GM04504 (cell line): ENCODE measurements around the gene TMEM217.

Experiments used
- DNase-seq: peaks from one replicate; pipeline ENCODE4 v3.0.0-alpha.2; 2012; ENCODE audit warnings: low read depth

TMEM217 gene

GRCh38 chr6:37243816-37244370, 14.1 kb downstream of the TMEM217 start:
- DNase-seq = no peak

DNA sequence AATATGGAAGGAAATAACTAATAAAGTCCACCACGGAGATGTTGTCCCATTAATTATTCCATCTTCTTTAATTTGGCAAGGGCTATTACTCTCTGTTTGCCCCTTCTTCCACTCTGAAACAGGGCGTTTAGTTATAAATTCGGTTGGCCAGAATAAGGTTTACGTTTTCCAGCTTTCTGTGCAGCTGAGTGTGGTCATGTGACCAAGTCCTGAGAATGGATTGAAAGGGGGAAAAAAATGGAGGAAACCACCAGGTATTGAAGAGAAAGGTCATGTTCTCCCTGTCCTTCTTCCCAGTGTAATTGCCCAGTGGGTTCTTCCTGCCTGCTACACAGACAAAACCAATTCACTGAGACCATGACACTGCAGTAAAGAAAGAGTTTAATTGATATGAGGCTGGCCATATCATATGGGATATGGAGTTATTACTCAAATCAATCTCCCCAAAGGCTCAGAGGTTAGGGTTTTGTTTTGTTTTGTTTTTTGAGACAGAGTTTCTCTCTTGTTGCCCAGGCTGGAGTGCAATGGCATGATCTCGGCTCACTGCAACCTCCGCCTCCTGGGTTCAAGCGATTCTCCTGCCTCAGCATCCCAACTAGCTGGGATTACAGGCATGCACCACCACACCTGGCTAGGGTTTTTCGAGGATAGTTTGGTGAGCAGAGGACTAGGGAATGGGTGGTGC, 14.7 kb downstream of the TMEM217 start:
- no peak for DNase-seq

DNA sequence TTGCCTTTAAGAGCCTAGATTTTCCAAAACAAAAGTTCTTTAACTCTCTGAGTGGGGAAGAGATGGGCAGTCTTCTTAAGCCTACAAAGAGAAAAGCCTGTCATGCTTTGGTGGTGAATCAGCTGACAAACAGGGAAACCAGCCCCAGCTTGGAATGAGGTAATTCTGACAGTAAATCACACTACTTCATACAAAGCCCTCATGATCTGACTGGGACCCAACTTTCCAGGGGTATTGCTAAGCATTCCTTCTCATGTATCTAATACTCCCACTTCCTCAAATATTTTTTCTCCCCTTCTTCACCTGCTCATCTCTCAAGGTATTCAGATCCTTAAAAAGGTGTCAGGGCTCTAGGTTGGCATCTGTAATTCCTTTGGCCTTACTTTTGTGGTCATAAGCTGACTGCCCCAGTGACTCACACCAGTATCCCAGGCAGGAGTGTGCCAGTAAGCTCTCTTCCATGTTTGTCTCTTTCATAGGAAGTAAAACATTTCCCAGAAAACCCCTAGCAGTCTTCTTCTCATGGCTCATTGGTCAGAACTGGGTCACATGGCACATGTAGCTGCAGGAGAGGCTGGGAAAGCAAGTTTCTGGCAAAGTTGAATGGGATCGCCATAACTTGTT, 15.4 kb downstream of the TMEM217 start:
- DNase-seq = peak; percentile 94

GRCh38 chr6:37241775-37242428, 16.0 kb downstream of the TMEM217 start:
- no peak for DNase-seq

DNA sequence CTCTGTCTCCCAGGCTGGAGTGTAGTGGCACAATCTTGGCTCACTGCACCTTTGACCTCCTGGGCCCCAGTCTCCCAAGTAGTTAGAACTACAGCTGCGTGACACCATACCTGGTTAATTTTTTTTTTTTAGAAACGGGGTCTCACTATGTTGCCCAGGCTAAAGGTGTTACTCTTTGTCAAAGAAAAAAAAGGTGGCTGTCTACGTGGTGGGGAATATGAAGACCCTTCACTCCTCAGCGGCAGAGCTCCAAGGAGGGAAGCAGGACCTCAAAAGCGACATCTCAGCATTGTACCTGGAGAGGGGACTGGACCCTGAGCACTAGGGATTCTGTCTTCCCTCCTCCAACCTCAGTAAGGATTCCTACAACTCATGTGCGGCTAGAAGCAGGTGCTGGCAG, 16.8 kb downstream of the TMEM217 start:
- DNase-seq = no peak

DNA sequence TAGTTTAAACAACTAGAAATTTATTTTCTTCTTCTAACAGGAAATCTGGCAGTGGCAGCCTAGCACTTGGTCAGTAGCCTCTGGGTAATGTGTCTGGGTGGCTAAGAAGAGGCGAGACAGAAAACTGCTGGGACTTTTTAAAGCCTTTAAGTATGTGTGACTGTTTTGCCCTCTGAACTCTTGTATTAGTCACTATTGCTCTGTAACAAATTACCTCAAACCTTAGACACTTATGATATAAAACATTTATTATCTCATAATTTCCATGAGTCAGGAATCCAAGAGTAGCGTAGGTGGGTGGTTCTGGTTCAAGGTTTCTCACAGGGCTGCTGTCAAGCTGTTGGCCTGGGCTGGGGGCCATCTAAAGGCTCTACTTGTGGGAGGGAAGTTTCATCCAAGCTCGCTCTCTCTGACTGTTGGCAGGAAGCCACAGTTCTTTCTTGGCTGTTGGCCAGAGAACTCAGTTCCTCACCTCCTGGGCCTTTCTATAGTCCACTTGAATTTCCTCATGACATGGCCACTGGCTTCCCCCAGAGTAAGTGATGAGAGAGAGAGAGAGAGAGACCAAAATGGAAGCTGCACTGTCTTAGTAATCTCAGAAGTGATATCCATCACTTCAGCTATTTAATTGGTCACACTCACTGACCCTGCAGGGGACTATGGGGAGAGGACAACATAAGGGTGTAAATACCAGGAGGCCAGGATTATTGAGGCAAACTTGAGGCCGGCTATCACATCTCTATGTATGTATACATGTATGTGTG, 17.8 kb downstream of the TMEM217 start:
- peak; percentile 89 for DNase-seq

GRCh38 chr6:37239526-37239925, 18.4 kb downstream of the TMEM217 start:
- no peak for DNase-seq

DNA sequence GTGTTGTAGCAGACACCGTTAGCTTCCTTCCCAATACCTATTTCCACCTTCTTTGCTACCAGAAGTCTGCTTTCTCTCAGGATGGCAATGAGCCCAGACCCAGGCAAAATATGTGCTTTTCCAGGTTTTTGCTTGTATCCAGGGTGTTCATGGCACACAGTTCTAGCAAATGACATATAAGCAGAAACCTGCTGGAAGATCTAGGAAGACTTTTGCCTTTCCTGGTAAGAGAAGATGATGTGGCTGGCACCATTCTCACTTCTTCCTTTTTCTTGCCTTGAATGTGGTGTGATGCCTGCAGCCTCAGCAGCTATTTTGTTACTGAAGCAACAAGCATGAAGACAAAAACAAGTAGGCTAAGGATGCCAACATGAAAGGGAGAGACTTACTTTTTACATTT, 19.6 kb downstream of the TMEM217 start:
- no peak for DNase-seq

- no peak for DNase-seq
Observed at GRCh38 chr6:37237789-37238188, 20.2 kb downstream of the TMEM217 start.

GRCh38 chr6:37236921-37237320, 21.0 kb downstream of the TMEM217 start:
- DNase-seq = no peak

- DNase-seq = no peak
Observed at GRCh38 chr6:37233541-37233940, 24.4 kb downstream of the TMEM217 start.

DNA sequence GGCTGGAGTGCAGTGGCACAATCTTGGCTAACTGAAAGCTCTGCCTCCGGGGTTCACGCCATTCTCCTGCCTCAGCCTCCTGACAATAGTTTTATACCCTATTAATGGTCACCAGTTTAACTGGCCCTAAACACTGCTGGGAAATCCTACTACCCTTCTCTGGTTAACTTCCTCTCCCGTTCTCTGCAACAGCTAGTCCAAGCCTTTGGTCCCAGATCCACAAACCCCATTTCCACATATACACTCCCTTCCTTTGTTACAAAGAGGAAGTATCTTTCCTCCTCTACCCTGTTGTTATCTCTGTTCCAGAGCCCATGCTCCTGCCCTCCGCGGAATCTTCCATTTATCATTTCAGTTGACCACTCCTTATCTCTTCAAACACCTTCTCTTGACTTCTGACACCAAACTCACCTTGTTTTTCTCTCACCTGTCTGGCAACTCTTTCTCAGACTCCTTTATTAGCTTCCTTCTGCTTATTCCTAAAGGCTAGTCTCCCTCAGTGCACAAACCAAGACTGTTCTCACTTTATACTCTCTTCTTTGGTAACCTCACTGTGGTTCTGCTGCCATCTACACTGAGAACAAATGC, 25.4 kb downstream of the TMEM217 start:
- DNase-seq = no peak

GRCh38 chr6:37230104-37230503, 27.8 kb downstream of the TMEM217 start:
- DNase-seq = no peak

DNA sequence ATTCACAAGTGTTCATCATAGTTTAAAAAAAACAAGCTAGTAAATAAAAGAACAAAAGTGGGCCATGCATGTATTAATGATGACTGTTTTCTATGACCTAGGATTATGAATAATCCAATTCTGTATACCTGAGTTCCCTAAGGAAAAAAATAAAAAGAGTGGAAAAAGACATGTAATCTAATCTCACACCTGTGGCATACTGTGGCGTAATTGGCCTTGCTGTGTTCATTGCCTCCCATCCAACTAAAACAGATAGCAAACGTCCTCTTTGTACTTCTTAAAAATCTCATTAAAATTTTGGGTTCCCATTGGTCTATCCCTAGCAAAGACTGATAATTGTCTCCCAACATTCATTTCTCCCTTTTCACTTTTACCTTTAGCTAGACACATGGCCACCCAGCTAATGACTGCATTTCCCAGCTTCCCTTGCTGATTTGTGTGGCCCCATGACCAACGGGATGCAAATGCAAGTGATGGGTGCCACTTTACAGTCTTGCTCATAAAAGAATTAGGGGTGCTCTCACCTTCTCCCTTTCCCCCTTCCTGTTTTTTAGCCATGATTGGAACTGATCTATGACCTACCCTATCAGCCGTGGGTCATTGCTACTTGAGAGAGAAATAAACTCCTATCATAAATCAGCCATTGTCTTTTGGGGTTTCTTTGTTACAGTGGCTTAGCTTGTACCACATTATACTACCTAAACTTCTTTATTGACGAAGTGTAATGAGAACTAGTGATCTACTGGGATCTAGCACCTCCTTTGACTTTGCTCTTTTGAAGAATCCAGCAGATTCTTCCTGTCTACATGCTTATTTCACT, 32.4 kb downstream of the TMEM217 start:
- no peak for DNase-seq

DNA sequence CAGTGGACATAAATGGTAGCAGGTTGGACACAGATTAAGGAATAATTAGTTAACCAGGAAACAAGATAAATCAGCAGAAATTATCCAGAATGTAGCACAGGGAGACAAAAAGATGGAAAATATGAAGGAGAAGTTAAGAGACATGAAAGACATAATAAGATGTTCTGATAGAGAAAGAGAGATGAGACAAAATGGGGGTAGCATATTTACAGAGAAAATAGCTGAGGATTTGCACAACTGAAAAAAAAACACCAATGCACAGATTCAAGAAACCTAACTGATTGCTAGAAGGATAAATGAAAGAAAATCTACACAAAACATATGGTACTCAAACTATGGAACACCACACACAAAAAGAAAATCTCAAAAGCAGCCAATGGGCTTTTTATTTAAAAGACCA, 35.0 kb downstream of the TMEM217 start:
- DNase-seq = no peak

DNA sequence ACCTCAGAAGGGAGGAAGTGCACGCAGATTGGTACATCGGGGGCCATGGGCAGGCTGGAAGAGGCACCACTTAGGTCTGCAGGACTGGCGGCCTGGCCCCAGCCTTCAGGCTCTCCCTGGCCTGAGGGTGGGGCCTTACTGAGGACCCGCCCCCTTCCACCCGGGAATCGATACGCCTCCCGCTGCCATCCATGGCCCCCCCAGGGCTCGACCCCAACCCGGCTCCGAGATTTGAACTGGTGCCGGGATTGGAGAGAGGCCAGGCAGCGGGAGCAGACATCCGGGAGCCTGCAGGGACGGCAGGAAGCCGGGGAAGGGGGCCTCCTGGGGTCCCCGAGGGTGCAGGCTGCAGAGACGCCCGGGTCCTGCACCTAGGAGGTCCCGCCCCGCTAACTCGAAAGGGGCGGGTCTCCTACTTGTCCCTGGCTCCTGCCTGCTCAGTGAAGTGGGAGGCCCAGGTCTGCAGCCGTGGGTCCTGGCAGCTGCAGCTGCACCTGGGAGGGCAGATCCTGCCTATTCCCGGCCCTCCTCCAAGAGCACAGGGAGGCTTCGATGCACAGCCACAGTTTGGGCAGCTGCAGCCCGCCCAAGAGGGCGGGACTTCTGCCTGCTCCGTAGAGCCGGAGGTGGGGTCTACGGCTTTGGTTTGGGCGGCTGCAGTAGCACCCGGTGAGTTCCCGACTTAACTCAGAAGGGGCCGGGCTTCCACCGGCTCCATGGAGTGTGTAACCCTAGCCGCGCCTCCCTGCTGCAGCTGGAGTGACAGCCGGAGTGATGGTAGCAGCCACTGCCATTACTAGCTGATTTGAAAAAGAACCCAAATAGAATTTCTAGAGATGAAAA, 35.6 kb downstream of the TMEM217 start:
- no peak for DNase-seq

DNA sequence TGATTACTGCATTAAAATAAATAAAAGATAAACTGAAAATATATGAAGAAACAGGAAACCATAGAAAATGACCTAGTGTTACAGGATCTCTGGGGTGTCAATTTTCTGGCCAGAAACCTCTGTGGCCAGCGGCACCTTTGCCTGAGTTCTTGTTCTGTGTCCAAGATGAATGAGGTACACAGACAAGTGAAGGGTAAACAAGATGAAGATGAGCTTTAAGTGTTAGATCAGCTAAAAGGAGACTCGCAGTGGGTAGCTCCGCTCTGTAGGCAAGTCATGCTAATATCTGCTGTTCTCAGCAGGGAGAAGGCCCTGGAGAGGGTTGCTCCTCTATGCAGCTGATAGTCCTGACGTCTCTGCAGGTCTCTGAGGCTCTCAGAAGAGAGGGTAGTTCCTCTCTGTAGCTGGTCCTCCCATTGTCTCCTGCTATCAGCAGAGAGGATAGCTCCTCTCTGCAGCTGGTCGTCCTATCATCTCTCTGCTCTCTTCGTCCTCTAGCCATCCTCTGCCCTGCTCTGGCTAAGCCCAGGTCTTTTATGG, 36.3 kb downstream of the TMEM217 start:
- no peak for DNase-seq

GRCh38 chr6:37218511-37218910, 39.4 kb downstream of the TMEM217 start:
- DNase-seq = no peak

DNA sequence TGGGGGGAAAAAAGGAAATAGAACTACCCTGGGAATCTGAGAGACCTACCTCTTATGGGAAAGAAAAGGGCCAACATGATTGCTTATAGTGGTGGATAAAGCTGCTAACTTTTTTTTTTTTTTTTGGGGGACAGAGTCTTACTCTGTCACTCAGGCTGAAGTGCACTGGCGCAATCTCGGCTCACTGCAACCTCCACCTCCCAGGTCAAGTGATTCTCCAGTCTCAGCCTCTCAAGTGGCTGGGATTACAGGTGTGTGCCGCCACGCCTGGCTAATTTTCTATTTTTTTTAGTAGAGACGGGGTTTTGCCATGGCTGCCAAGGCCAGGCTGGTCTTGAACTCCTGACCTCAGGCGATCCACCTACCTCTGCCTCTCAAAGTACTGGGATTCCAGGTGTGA, 39.9 kb downstream of the TMEM217 start:
- no peak for DNase-seq

DNA sequence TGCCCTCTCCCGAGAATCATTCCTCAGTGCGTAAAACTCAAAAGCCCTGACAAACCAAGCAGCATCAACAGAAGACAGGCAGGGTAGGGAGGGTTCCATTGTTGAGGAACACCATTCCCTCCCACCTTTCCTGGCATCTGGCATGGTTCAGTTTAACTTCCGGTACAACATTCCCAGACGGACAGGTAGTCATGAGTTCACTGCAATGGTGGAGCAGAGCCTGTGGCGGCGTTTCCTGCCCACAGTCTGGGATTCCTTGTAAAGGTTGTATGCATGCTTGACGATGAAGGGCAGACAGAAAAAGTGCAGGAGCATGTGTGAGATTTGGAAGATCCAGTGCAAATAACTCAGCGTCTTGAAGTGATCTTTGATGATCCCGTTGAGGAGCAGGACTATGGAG, 45.7 kb downstream of the TMEM217 start:
- no peak for DNase-seq
